Measurements from ENCODE around the gene SORBS1.

SORBS1 gene

DNA sequence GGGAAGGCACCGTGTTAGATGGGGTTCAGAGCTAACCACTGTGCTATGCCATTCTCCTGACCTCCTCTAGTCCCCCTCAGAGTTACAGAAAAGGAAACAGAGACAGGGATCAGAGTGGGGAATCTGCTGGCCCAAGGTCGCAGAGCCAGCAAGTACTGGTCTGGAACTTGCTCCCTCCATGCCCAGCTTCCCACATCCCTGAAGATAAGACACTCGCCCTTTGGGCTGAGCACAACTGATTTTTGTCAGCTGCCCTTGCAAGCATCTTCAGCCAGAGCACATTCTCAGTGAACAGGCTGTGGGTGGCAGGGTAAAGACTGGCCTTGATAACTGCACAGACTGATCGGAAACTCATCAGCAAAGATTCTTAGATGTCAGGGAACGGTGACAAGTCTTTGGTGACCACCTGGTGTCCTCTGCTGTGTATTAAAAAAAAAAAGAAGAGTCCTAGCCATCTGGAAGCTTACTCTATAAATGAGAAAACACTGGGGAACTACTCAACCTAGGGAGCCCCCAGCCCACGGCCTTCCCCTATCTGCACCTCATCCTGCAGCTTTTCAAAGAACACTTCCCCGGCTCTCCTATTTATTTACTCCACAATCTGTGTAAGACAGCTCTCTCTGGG lies 1.3 kb upstream of the SORBS1 start:
- TF ChIP-seq ZC3H10 (CRISPR knock-in tag; IDR thresholded peaks at IDR 0.05) (no peak), PPARA (CRISPR knock-in tag; IDR thresholded peaks at IDR 0.05; ENCODE audit: borderline replicate concordance) (no peak), ISL1 (CRISPR knock-in tag; IDR thresholded peaks at IDR 0.05) (no peak), ESRRG (CRISPR knock-in tag; IDR thresholded peaks at IDR 0.05) (no peak), ZNF565 (CRISPR knock-in tag; conservative IDR thresholded peaks at IDR 0.05; ENCODE audit: low read depth) (no peak), ZFP30 (CRISPR knock-in tag; IDR thresholded peaks at IDR 0.05) (no peak), ZNF8 (CRISPR knock-in tag; IDR thresholded peaks at IDR 0.05) (no peak), GLIS3 (CRISPR knock-in tag; IDR thresholded peaks at IDR 0.05) (no peak), PATZ1 (CRISPR knock-in tag; IDR thresholded peaks at IDR 0.05; ENCODE audit: borderline replicate concordance) (no peak), SNAI2 (CRISPR knock-in tag; IDR thresholded peaks at IDR 0.05) (no peak), OSR1 (CRISPR knock-in tag; IDR thresholded peaks at IDR 0.05) (no peak), POU6F1 (CRISPR knock-in tag; IDR thresholded peaks at IDR 0.05; ENCODE audit: borderline replicate concordance, low read depth) (no peak), ZNF70 (CRISPR knock-in tag; IDR thresholded peaks at IDR 0.05) (no peak), RARB (CRISPR knock-in tag; IDR thresholded peaks at IDR 0.05) (no peak), ZFP3 (CRISPR knock-in tag; IDR thresholded peaks at IDR 0.05) (no peak)
- TF ChIP-seq, protein P1, sequence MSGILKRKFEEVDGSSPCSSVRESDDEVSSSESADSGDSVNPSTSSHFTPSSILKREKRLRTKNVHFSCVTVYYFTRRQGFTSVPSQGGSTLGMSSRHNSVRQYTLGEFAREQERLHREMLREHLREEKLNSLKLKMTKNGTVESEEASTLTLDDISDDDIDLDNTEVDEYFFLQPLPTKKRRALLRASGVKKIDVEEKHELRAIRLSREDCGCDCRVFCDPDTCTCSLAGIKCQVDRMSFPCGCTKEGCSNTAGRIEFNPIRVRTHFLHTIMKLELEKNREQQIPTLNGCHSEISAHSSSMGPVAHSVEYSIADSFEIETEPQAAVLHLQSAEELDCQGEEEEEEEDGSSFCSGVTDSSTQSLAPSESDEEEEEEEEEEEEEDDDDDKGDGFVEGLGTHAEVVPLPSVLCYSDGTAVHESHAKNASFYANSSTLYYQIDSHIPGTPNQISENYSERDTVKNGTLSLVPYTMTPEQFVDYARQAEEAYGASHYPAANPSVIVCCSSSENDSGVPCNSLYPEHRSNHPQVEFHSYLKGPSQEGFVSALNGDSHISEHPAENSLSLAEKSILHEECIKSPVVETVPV (CRISPR knock-in tag; IDR thresholded peaks at IDR 0.05), result no peak
- TF ChIP-seq, protein P2, sequence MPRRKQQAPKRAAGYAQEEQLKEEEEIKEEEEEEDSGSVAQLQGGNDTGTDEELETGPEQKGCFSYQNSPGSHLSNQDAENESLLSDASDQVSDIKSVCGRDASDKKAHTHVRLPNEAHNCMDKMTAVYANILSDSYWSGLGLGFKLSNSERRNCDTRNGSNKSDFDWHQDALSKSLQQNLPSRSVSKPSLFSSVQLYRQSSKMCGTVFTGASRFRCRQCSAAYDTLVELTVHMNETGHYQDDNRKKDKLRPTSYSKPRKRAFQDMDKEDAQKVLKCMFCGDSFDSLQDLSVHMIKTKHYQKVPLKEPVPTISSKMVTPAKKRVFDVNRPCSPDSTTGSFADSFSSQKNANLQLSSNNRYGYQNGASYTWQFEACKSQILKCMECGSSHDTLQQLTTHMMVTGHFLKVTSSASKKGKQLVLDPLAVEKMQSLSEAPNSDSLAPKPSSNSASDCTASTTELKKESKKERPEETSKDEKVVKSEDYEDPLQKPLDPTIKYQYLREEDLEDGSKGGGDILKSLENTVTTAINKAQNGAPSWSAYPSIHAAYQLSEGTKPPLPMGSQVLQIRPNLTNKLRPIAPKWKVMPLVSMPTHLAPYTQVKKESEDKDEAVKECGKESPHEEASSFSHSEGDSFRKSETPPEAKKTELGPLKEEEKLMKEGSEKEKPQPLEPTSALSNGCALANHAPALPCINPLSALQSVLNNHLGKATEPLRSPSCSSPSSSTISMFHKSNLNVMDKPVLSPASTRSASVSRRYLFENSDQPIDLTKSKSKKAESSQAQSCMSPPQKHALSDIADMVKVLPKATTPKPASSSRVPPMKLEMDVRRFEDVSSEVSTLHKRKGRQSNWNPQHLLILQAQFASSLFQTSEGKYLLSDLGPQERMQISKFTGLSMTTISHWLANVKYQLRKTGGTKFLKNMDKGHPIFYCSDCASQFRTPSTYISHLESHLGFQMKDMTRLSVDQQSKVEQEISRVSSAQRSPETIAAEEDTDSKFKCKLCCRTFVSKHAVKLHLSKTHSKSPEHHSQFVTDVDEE (CRISPR knock-in tag; IDR thresholded peaks at IDR 0.05), result no peak
- no peak for ATAC-seq

GRCh38 chr10:95561864-95562177 lies 650 bp upstream of the SORBS1 start:
- TF ChIP-seq ZFP3 (CRISPR knock-in tag; IDR thresholded peaks at IDR 0.05) (no peak), ISL1 (CRISPR knock-in tag; IDR thresholded peaks at IDR 0.05) (no peak), PPARA (CRISPR knock-in tag; IDR thresholded peaks at IDR 0.05; ENCODE audit: borderline replicate concordance) (no peak), SNAI2 (CRISPR knock-in tag; IDR thresholded peaks at IDR 0.05) (no peak), PATZ1 (CRISPR knock-in tag; IDR thresholded peaks at IDR 0.05; ENCODE audit: borderline replicate concordance) (no peak), TOX (CRISPR knock-in tag; IDR thresholded peaks at IDR 0.05; ENCODE audit: borderline replicate concordance) (no peak), CREB5 (CRISPR knock-in tag; IDR thresholded peaks at IDR 0.05; ENCODE audit: low read depth) (no peak), GLIS3 (CRISPR knock-in tag; IDR thresholded peaks at IDR 0.05) (no peak), ZFP30 (CRISPR knock-in tag; IDR thresholded peaks at IDR 0.05) (no peak), ZNF565 (CRISPR knock-in tag; conservative IDR thresholded peaks at IDR 0.05; ENCODE audit: low read depth) (no peak), ZNF70 (CRISPR knock-in tag; IDR thresholded peaks at IDR 0.05) (no peak), RARB (CRISPR knock-in tag; IDR thresholded peaks at IDR 0.05) (no peak), ZC3H10 (CRISPR knock-in tag; IDR thresholded peaks at IDR 0.05) (no peak), OSR1 (CRISPR knock-in tag; IDR thresholded peaks at IDR 0.05) (no peak)
- TF ChIP-seq, protein P1 (CRISPR knock-in tag; IDR thresholded peaks at IDR 0.05), result no peak

More at GRCh38 chr10:95561864-95562177, 650 bp upstream of the SORBS1 start:
- ATAC-seq, result no peak

Data from SK-N-SH treated with all-trans-retinoic acid at 6 μM for 48 hours (cell line).